A673 (cell line): ENCODE measurements around the gene YPEL3. TPM values are rescaled to one million over a fixed set of nuclear protein-coding genes. Genes with fewer than 3 reads are reported as not detected.

Experiments used
- BruUV-seq: library from RNA; stranded (reverse); fragments of 400-500 nt; replicated peaks from 2 replicates; lab custom pipeline; 2021; lab: Mats Ljungman, UMichigan
- CTCF ChIA-PET: fragments of 300-600 bp; sonication (Branson Sonifier 250); formaldehyde crosslinking; loops from one replicate; lab custom pipeline; 2022; ENCODE audit warnings: antibody characterized with exemption; lab: Charles Lee
- POLR2A ChIA-PET: fragments of 300-600 bp; sonication (Branson Sonifier 250); formaldehyde crosslinking; loops from one replicate; lab custom pipeline; 2022; ENCODE audit warnings: antibody characterized with exemption; ENCODE audit not compliant: low non-redundant PET; lab: Charles Lee
- DNase-seq: peaks from one replicate; pipeline ENCODE4 v3.0.0-alpha.2; 2015; ENCODE audit warnings: low spot score
- H3K27ac ChIP-seq: fragments of 200-600 bp; sonication (generic); 2 replicates; pipeline ENCODE4 v1.5.1; 2016; ENCODE audit warnings: mixed run types, low read depth, mild to moderate bottlenecking, mixed read lengths, antibody characterized with exemption, low read length; ENCODE audit not compliant: poor library complexity, severe bottlenecking
- H3K27me3 ChIP-seq: fragments of 200-600 bp; sonication (generic); replicated peaks from 2 replicates; pipeline ENCODE4 v1.6.1; 2017; ENCODE audit warnings: mixed run types, low read depth, mild to moderate bottlenecking, mixed read lengths, antibody characterized with exemption, low read length; ENCODE audit not compliant: insufficient read depth, poor library complexity
- H3K36me3 ChIP-seq: fragments of 200-600 bp; sonication (generic); 2 replicates; pipeline ENCODE4 v1.6.1; 2016; ENCODE audit warnings: mixed run types, mild to moderate bottlenecking, mixed read lengths, antibody characterized with exemption, low read length; ENCODE audit not compliant: insufficient read depth, poor library complexity, severe bottlenecking
- H3K4me1 ChIP-seq: fragments of 200-600 bp; sonication (generic); 2 replicates; pipeline ENCODE4 v1.6.1; 2017; ENCODE audit warnings: mixed run types, mild to moderate bottlenecking, mixed read lengths, antibody characterized with exemption, low read length; ENCODE audit not compliant: insufficient read depth, poor library complexity, severe bottlenecking
- H3K4me3 ChIP-seq: fragments of 200-600 bp; sonication (generic); 2 replicates; pipeline ENCODE4 v1.5.1; 2016; ENCODE audit warnings: low read depth, mixed run types, mild to moderate bottlenecking, mixed read lengths, low read length; ENCODE audit not compliant: poor library complexity, severe bottlenecking
- H3K9me3 ChIP-seq: fragments of 200-600 bp; sonication (generic); 2 replicates; pipeline ENCODE4 v1.6.1; 2016; ENCODE audit warnings: mixed run types, low read depth, mild to moderate bottlenecking, mixed read lengths, antibody characterized with exemption, low read length; ENCODE audit not compliant: poor library complexity, severe bottlenecking
- EZH2 ChIP-seq: fragments of 200-600 bp; sonication (generic); IDR thresholded peaks from 2 replicates; pipeline ENCODE4 v1.6.1; 2017; ENCODE audit warnings: borderline replicate concordance, low read depth, mild to moderate bottlenecking, mixed read lengths, antibody characterized with exemption, low read length; ENCODE audit not compliant: poor library complexity, severe bottlenecking
- intact Hi-C: fragments of 100-400 bp; cut with micrococcal nuclease; formaldehyde crosslinking; loops from one replicate; pipeline ENCODE4 v1.10.0; 2022; ENCODE audit not compliant: unreplicated experiment
- total RNA-seq: library from RNA; stranded (reverse); gene quantifications from 2 replicates; pipeline ENCODE4 v1.2.3, GENCODE V29; 2021
- TF ChIP-seq, protein P1 (sequence below): fragments of 300-800, 200-600 bp; sonication (generic); conservative IDR thresholded peaks from 2 replicates; pipeline ENCODE4 v1.5.1; 2017; ENCODE audit warnings: low read depth, mild to moderate bottlenecking, antibody characterized with exemption, low read length, moderate library complexity, mixed read lengths

The YPEL3 gene
- total RNA-seq, 1 experiment from 2014 or later: 4.7 TPM

DNA sequence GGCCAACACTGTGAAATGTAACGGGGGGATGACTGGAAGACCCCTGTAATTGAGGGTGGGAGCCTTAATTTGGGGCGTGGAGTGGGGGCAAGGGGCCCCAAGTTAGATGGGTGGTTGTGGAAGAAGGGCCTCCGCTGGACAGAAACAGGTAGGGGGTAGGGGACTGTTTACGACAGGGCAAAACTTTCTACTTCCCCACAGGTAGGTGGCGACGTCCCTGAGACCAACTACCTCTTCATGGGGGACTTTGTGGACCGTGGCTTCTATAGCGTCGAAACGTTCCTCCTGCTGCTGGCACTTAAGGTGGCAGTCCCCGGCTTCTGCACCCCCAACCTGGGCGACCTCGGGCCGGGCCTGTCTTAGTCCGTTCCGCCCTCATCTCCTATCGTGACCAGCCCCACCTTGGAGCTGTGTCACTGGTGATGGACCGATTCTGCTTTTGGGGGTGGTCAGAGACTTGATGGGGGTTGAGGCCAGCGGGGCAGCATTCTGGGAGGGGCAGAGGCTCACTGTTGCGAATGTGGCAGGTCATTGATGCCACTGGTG, 13.4 kb downstream of the YPEL3 start:
- no TSS peak for BruUV-seq
- Histone ChIP-seq H3K36me3 (peaks cover 65% of the 10 kb centered on the region), H3K4me3 (no peak overlapping the region), H3K27me3 (no peaks in the 10 kb centered on the region), H3K27ac (no peak overlapping the region), H3K4me1 (peaks cover under 1% of the 10 kb centered on the region), H3K9me3 (no peaks in the 10 kb centered on the region)
- no peak for TF ChIP-seq EZH2
- TF ChIP-seq, protein P1, sequence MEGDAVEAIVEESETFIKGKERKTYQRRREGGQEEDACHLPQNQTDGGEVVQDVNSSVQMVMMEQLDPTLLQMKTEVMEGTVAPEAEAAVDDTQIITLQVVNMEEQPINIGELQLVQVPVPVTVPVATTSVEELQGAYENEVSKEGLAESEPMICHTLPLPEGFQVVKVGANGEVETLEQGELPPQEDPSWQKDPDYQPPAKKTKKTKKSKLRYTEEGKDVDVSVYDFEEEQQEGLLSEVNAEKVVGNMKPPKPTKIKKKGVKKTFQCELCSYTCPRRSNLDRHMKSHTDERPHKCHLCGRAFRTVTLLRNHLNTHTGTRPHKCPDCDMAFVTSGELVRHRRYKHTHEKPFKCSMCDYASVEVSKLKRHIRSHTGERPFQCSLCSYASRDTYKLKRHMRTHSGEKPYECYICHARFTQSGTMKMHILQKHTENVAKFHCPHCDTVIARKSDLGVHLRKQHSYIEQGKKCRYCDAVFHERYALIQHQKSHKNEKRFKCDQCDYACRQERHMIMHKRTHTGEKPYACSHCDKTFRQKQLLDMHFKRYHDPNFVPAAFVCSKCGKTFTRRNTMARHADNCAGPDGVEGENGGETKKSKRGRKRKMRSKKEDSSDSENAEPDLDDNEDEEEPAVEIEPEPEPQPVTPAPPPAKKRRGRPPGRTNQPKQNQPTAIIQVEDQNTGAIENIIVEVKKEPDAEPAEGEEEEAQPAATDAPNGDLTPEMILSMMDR: 0 out of 2 replicates have a peak, but pooled peaks have one; percentile 24
- DNase-seq: no peak
- CTCF ChIA-PET: interaction anchor here (0.6 kb wide), 1 partner anchor 371 kb away, joined by 3 read pairs; no protein-coding TSS in a partner anchor
- intact Hi-C loops: no loop called here
- POLR2A ChIA-PET: no interaction called here

DNA sequence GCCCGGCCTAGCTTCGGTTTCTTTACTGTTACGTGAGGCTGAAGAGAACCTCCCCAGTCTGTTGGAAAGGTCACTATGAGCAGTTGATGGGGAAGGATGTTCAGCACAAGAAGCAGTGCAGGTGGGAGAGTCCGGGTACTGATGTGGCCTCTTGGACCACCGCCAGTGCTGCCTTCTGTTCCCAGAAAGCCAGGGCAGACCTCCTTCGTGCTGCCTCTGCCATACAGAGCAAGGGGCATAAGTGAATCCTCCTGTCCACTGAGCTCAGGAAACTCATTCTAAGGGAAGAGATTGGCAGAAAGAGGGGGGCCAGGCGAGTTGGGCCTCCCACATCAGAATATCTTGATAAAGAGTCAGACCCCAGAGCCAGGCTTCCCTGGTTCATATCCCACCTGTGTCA, 16.5 kb downstream of the YPEL3 start:
- intact Hi-C loops: no loop called here
- BruUV-seq: no TSS peak
- ChIA-PET POLR2A (no interaction called here), CTCF (no interaction called here)
- Histone ChIP-seq H3K4me3 (no peak overlapping the region), H3K27ac (no peak overlapping the region), H3K9me3 (no peaks in the 10 kb centered on the region), H3K4me1 (peaks cover 13% of the 10 kb centered on the region), H3K36me3 (peaks cover 59% of the 10 kb centered on the region), H3K27me3 (no peaks in the 10 kb centered on the region)
- DNase-seq: no peak
- TF ChIP-seq EZH2: no peak
- TF ChIP-seq, protein P1: no peak

DNA sequence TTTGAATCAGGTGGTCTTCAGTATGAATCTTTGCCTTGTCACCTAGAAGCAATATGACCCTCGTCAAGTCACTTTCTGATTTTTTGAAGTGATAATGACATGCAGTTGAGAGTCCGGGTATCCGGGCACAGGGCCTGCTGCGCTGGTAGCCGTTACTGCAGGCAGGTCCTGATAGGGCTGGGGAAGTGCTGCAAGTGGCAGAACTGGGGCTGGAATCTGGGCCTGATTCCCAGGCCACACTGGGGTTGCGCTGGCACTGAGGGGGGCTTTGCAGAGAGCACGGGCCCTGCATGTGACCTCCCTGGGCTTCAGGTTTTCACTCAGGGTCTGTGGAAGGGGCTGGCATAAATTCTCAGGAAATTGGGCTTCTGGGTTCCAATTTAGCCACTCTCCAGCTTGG, 17.3 kb downstream of the YPEL3 start:
- Histone ChIP-seq H3K9me3 (no peaks in the 10 kb centered on the region), H3K27me3 (no peaks in the 10 kb centered on the region), H3K4me1 (peaks cover 13% of the 10 kb centered on the region), H3K36me3 (peaks cover 52% of the 10 kb centered on the region), H3K27ac (no peak overlapping the region), H3K4me3 (no peak overlapping the region)
- ChIA-PET CTCF (interaction anchor here (0.7 kb wide), 1 partner anchor 18 kb away, joined by 4 read pairs; no protein-coding TSS in a partner anchor), POLR2A (no interaction called here)
- TF ChIP-seq EZH2: no peak
- TF ChIP-seq, protein P1: no peak
- intact Hi-C loops: no loop called here
- BruUV-seq: no TSS peak
- no peak for DNase-seq
